ENCODE measurements around the gene SEMA7A.

- TF ChIP-seq CTCF (conservative IDR thresholded peaks at IDR 0.05; ENCODE audit: low read depth, low read length) (no peak), EZH2 (IDR thresholded peaks at IDR 0.05; ENCODE audit: low read length, unreplicated experiment) (no peak)
Observed at GRCh38 chr15:74377831-74378766, 55.7 kb downstream of the SEMA7A start.
